Stimulated activated naive CD4-positive, alpha-beta T cell treated with Interleukin-2 at 50 U/mL for 16 hours (primary cell): Measurements from ENCODE around the gene FAM180A.

Experiments used
- DNase-seq: peaks from one replicate; lab custom pipeline; 2025; lab: John Stamatoyannopoulos, UW

FAM180A gene

DNA sequence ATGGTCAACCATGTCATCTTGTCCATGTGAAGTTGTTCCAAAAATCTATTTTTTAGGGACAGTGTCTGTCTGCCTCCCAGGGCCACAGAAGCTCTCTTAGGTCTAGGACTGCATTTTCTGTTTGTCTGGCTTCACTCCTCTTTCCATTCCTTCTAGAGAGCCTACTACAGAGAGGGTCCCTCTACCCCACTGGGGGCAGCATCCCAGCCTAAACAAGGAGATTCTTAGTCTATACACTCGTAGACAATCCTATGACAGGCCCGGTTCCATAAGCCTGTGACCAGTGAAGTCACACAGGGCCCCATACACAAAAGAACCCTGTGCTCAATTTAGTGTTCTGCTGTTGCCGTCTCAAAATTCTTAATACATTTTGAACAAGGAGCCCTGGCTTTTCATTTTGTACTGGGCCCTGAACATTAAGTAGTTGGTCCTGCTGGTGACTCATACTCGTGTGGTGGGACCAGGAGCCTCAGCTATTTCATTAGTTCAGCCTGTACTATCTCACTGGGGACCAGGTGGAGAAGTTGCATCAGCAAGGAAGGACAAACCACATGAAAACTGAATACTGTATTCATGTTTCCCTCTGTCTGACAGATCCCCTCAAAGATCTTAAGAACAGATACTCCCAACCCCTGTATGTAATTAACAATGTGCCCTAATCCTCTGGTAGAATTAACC lies 23.5 kb upstream of the FAM180A start:
- DNase-seq, result no peak

DNA sequence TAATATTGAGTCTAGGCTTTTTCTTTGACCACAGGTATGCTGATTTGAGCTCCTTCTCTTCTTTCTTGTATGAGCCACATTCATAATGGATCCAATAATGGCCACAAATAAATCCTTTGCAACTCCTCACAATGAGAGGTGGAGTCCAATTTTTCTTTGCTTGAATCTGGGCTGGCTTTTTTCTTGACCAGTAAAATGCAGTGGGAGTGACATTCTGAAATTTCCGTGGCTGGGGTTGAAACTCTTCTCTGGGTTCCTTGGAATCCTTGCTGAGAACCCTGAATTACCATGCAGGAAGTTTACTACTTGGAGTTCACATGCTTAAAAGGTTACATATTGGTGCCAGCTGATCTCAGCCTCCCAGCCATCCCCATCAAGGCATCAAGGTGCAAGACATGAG lies 22.4 kb upstream of the FAM180A start:
- DNase-seq, result no peak

DNA sequence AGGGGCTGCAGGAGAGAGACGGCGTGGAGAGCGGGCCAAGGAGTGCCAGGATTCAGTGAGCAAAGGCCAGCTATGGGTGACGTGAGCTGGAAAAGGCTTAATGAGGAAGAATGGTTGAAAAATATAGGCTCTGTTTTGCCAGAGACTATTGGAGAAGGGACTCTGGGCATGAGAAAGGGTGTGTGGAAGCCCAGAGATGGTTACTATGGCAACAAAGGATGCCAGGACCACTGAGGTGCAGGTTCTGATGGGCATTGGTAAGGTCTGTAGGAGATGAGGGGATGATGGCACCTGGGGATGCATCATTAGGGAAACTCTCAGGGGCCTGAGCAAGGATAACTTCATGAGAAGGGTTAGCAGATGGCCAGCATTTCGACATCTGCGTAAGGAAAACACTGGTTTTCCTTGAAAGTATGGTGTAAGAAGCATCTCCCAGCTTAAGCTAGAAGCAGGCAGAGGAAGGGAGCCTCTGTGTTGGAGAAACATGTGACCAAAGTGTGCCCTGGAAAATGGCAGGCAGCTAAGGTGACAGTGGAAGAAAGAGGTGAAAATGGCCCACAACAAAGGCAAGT lies 21.6 kb upstream of the FAM180A start:
- no peak for DNase-seq

DNA sequence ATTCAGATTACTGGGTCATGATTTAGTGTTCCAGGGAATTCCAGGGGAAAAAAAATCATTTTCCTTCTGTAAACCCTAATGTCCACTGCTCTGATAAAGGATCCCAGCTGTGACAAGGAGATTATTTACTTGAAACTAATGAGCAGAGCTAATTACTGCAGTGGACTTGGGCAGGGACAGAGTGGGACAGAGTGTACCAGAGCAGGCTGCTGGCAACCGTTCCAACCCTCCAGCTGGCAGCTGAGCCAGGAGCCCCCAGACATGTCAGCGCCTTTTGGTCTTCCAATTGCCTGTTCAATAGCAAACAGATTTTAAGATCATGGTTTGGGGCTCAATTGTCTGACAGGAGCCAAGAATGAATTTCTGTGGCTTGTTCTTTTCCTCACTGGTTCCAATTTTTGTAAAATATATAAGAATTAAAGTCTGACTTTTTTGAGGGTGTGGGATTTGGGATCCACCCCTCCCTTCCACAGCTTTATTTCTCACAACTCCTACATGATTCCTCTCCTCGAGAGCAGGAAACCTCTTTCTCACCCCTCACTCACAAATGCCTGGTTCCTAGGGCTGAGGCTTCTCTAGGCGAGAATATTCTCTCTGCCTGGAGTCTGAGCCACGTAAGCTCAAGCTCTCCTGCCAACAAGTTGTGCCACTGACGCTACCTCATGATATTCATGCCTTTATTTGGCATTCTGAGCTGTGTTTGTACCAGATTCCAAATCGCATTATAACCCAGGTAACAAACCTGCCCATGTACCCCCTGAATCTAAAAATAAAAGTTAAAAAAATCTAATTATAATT lies 20.6 kb upstream of the FAM180A start:
- no peak for DNase-seq

DNA sequence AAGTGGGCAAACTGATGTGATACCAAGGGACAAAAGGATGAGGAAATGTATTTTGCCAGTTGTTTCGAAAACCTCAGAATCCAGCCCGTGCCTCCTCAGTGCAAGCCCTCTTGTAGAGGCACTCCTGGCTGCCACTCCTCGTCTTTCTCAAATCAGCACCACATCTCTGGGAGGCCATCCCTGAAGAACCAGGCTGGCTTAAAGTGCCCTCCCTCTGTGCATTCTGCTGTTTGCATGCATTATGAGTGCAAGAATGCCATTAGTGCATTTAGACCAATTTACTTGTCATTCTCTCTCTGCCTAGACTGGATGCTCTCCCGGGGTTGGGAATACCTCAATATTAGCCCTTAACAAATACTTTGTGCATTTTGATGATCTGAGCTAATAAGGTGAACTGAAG lies 19.9 kb upstream of the FAM180A start:
- DNase-seq, result no peak

DNA sequence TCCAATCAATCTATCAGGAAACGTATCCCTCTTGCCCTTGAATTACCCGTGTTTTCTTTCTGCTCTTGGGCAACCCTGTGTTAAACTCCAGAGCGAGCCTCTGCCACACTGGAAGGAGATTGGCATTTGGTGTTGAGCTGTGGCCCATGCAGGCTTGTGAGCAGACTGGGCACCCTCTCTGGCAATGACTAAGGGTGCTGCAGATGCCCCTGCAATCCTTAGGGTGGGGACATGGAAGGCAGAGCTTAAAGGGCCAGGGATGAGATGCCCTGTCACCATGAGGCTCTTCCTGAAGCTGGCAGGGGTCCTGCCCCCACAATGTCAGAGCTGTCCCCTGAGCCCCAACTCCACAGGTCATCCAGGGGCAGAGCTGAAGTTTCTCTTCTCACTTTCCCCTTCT lies 19.5 kb upstream of the FAM180A start:
- no peak for DNase-seq

DNA sequence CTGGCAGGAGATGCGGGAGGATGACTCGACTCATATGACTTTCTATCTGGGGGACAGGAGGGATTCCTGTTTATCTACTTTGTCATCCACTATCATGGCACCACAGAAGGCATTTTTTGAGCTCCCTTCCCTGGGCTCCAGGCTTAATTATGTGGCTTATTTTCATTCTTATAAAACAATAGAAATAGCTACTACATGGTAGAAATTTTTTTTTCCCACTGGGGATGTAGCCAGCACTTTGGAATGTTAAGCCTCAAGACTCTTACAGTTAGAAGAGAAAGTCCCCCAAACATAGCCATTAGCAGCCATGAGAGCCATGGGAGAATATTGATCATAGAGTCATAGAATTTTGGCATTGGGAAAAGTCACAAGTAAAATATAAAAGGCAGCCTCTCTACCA lies 14.6 kb upstream of the FAM180A start:
- no peak for DNase-seq

DNA sequence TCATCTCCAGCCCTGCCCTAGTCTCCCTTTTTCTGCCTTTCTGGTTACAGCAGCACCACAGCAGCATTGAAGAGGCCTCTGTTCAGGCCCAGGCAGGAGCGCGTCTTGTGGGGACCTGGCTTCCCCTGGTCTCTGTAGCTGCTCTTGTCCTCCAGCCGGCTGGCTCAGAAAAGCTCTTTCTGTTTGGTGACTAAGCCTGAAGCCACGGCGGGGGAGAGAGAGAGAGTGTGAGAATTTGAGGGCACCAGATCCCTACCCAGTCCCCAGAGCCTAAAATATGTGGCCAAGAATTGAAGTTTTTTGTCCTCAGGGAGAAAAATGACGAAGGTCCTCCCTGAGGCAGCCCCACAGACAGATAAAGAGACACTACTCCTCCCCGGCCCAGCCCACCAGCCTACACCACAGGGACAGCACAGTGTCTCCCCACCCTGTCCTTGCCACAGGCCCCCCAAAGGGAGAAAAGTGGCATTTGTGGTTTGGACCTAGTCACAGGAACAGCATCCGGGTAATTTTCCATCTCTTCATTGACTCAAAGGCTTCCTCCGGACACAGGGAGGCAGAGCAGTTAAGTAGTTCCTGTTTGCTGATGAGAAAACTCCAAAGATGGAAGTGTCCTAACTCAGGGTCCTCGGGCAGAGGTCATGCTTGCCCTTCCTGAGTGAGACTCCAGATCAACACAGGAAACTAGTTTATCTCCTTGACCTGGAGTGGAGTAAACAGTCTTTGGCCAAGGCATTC lies 13.3 kb upstream of the FAM180A start:
- DNase-seq, result no peak

DNA sequence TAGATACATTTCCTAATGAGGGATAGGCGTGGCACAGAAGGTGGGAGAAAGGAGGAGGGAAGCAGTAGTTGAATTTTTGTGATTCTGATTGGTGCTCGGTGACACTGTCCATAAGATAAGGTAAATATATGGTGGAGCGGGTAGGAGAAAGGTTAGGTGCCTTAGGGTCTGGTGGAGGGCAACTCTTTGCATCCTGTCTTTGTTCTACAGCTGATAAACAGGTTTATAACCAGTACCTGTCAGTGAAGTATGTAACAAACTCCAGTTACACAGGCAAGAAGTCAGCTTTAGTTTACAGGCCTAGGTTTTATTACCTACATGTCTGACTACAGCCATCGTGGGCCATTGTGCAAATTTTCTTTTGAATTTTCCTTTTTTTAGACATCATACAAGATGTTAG lies 10.9 kb upstream of the FAM180A start:
- DNase-seq, result no peak

DNA sequence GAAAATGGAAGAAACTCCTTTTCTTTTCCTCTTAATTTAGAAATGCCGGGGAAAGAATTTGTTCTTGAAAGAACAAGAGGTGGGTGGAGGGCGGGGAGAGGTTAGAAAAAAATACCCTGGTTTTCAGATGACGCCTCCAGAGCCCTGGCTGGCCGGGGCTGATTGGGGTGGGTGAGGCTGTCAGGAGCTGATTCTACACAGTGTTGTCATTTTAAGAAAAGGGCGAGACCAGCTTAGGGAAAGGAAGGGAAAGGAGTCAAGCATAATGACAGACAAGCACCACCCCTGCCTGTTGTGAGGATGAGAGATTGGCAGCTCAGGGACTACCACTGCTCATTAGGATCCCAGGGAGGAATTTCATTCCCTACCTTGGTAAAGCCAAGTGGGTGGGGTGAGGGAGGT lies 9.9 kb upstream of the FAM180A start:
- DNase-seq, result no peak

DNA sequence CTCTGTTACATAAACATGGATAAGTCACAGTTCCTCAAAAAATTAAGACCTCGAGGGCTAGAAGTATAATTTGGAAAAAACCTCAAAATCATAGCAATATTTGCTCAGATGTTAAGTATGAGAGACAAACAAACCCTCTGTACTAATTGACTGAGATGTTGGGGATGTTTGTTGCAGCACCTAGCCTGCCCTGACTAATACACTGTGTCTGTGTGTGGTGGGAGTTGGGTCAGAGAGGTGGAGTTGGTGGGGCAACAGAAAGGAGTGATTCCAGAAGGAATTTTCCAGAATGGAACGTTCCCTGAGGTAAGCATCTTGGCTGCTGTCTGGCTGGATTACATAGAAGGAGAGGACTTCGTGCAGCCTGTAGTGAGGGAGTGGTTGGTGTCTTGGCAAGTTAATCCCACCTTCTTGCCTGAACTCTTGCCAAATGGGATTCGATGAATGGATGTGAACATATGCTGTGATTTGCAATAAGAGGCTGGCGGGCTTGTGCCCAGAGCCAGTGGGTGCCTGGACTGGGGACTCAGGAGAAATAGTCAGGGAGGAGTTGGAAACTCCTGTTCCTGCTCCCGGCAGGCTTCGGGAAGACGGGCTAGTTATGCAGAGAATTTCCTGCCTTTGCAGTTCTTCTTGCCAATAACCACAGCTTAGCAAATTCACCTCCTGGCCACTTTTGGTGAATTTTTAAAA lies 9.3 kb upstream of the FAM180A start:
- DNase-seq, result no peak

DNA sequence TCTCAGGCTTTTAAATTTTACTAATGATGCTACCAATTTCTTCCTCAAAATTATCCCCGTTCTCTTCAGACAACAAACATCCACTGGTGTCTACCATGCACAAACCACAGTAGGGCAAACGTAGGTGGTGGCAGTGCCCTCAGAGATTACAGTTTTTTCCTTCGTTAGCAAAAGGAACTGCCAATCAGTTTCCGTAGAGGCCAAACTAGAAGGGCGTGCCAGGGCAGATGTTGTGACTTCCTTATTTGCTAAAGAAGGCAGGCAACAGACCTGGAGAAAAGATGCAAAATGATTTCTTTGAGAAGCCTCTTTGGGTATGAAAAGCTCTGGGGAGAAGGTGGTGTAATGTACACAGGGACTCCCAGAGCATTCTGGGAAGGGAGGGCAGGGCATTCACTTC lies 7.6 kb upstream of the FAM180A start:
- DNase-seq, result no peak

DNA sequence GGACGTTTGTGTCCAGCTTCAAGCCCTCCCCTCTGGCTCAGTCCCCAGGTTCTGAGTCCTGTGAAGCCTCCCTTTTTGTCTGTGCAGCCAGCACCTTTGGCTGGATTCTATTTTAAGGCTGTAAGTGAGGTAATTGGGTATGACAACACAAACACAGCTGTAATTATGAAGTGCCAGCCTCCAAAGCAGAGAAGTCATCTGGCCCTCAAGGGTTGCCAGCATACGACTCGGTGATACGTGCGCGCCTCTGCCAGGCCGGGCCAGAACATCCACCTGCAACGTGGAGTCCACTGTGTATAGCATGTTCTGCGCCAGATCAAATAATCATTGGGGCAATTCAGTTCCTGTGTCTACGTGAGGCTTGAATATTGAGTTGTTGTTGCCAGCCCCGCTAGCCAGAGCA lies 6.7 kb upstream of the FAM180A start:
- DNase-seq, result no peak

DNA sequence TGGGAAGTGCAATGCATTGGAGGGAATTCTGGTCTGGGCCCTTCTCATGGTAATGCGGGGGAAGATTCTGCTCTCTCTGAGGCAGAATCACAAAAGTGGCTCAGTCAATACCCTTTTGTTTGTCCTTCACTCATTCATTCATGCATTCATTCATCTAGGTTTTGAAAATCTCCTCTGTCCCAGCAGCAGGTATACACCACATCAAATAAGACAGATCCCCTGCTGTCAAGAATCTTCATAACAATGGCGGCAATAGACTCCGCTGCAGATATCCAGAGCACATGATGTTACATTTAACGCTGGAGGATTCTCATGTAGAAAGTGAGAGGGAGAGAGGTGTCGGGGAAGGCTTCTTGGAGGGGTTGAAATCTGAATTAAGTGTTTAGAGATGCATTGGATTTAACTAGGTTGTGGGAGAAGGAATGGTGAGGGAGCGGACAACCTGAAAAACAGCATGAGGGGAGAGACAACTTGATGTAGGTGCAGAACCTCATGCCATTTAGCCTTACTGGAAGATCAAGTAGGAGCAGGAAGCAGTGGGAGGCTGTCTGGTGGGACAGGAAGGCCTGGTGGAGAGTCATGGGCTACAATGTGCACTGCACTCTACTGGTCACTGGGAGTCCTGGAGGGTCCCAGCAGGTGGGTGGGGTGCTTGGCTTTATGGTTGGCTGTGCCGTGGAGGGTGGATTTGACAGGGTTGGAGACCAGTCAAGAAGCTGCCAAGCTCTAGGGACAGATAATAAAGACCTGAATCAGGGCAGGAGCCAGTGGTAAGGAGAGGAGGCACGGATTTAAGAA lies 5.2 kb upstream of the FAM180A start:
- DNase-seq, result no peak

DNA sequence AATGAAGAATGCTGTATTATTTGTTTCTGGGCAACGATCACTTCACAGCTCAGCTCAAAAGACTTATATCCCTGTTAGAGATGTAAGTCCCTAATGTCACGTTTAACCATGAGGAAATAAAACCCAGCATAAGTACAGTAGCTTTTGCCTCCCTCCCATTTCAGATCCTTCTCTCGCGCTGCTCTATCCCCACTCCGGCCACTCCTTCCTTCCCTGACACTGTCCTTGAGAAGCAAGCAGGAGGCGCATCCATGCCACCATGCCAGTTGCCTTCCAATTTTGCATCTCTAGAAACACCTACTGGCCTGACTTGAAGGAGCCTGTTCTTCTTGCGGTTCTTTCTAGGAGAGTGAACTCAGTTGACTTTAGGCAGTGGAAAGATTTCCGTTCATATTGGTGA lies 1.2 kb downstream of the FAM180A start:
- DNase-seq, result no peak

DNA sequence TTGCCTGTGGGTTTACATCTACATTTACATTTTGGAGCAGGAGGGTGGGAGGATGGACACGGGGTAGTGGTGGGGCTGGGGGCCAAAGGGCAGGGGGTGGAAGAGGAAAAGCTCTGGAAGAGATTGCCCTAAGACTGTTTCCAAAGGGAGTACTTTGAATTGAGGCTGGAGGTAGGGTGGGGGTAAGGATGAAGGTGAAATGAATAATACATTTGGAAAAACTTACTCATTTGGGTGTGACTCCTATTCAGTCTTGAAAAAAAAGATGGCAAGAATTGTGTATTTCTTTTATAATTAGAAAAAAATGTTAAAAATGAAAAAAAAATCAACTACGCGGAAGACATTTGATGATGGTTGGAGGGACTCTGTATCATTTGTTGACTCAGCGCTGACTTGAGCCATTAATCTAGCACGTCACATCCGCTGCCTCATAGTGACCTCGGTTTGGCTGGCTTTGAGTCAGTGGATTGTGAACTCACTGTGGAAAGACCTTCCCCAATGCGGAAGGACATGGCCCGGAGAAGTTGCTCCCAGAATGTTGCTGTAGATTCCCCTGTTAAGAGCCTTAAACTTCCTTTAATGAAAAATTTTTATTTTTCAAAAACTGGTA lies 2.8 kb downstream of the FAM180A start:
- no peak for DNase-seq

DNA sequence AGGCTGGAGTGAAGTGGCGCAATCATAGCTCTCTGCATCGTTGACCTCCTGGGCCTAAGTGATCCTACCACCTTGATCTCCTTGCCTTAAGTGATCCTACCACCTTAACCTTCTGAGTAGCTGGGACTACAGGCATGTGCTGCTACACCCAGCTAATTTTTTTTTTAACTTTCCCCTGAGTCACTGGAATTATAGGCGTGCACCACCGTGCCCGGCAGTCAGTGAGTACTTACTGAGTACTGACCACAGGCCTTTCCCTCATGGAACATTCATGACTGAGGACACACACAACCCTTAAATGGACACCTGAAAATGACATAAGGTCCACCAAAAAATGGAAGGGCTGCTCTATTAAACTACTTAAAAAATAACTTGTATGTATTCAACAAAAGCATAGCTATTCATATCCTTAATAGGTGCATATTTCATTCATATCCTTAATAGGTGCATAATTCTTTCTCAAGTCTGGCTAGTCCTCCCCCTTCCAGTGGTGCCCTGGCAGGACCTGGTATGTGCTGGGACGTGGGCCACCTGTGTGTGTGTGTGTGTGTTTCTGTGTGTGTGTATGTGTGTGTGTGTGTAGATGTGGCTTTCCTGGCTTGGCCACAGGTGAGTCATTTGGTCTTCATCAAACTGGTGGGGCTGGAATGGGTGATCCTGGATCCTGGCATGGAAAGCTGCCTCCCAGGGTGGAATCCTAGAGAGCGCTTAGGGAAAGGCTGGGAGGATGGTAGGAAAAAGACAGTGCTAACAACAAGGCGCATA lies 3.5 kb downstream of the FAM180A start:
- no peak for DNase-seq

DNA sequence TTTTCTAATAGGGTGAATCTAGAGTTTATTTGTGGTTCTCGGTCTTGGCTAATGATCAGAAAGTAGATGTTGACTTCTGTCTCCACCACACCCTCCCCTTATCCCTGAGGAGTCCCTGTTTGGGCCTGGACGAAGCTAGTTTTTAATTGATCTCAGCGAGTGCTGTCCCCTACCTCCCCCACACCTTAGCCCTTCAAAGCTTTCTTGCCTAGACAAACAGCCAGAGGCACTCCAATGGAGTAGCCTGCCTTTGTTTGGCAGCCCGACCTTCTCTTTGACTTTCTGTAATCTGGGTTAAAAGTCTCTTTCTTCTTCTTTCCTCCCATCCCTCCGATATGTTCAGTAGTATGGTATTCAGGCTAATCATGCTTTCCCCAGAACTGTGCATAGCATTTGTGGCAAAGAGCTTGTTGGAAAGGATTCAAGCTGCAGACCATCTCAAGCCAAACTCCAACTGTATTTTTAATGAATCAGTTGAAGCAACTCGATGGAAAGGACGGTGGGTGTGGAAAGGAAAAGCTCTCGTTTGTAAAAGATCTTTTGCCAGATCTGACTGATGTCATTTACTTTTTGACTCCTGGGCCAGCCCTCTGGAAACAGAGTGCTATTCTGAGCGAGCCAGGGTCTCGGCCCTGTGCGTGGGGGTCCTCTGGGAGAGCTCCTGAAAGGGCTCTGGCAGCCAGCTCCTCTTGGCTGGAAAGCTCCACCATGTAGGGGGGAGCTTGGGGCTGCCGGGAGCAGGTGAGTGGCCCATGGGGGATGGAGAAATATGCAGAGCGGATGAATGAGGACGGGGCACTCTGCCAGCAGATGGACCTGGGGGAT lies 4.5 kb downstream of the FAM180A start:
- DNase-seq, result no peak

DNA sequence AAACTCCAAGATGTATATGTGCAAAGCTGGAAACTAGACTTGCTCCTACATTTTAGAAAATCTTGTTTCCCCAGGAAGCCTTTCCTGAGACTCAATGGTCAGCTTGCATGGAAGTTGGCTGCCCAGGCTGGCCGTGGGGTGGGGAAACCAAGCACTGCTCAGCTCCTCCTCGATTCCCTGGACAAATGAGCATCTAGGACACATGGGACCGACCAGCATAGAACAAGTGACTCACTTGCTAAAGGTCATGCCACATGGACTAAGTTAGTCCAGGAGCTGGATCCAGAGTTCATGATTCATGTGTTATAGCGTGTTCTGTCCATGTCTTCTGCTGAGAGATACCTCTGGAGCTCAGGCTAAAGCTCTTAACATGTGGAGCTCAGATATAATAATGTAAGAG lies 6.2 kb downstream of the FAM180A start:
- no peak for DNase-seq
